GM21390 (cell line): ENCODE measurements around the gene AKAP9.
A peak's percentile ranks its signal among the peaks of the same experiment; 100 is the strongest.
"Not testable (repeated sequence)": the region's sequence is repeated elsewhere in the genome, so short reads cannot be mapped to it uniquely, and the experiment has no call there.

ENCODE experiments used
- ATAC-seq: cut with Tn5 transposase; IDR thresholded peaks from one replicate; pipeline ENCODE4 v1.9.1; 2021; ENCODE audit not compliant: unreplicated experiment

The AKAP9 gene

GRCh38 chr7:91940572-91941341 lies at the start of gene AKAP9:
AKAP9 (plus strand) TSS chr7:91940862; CDS start chr7:91941100, 238 bp downstream.
- ATAC-seq: peak; percentile 95

GRCh38 chr7:91892099-91892705 lies 48.5 kb upstream of the AKAP9 start:
- ATAC-seq: no peak

- no peak for ATAC-seq
These were observed 47.8 kb upstream of the AKAP9 start for GRCh38 chr7:91892821-91893340.

GRCh38 chr7:91893699-91894098 lies 47.0 kb upstream of the AKAP9 start:
- not testable (repeated sequence) for ATAC-seq

- no peak for ATAC-seq
These were observed 45.7 kb upstream of the AKAP9 start for GRCh38 chr7:91894781-91895480.

- no peak for ATAC-seq
These were observed 42.2 kb upstream of the AKAP9 start for GRCh38 chr7:91898240-91898992.

GRCh38 chr7:91899563-91899962 lies 41.1 kb upstream of the AKAP9 start:
- ATAC-seq: no peak

GRCh38 chr7:91910171-91910570 lies 30.5 kb upstream of the AKAP9 start:
- no peak for ATAC-seq

GRCh38 chr7:91911121-91911520 lies 29.5 kb upstream of the AKAP9 start:
- ATAC-seq: no peak

- ATAC-seq: no peak
These were observed 28.2 kb upstream of the AKAP9 start for GRCh38 chr7:91912494-91912893.

GRCh38 chr7:91913612-91914011 lies 27.1 kb upstream of the AKAP9 start:
- no peak for ATAC-seq

- no peak for ATAC-seq
These were observed 25.1 kb upstream of the AKAP9 start for GRCh38 chr7:91915401-91916050.

GRCh38 chr7:91916051-91916440 lies 24.6 kb upstream of the AKAP9 start:
- ATAC-seq: no peak

GRCh38 chr7:91918356-91918755 lies 22.3 kb upstream of the AKAP9 start:
- no peak for ATAC-seq

- ATAC-seq: no peak
These were observed 17.8 kb upstream of the AKAP9 start for GRCh38 chr7:91922857-91923256.

GRCh38 chr7:91927912-91928311 lies 12.8 kb upstream of the AKAP9 start:
- ATAC-seq: no peak

- peak; percentile 81 for ATAC-seq
These were observed 11.2 kb upstream of the AKAP9 start for GRCh38 chr7:91929463-91929862.

- peak; percentile 19 for ATAC-seq
These were observed 491 bp upstream of the AKAP9 start for GRCh38 chr7:91940171-91940570.

- peak; percentile 26 for ATAC-seq
These were observed 788 bp downstream of the AKAP9 start for GRCh38 chr7:91941450-91941849.

GRCh38 chr7:91942312-91942711 lies 1.6 kb downstream of the AKAP9 start:
- ATAC-seq: no peak

- not testable (repeated sequence) for ATAC-seq
These were observed 4.3 kb downstream of the AKAP9 start for GRCh38 chr7:91944970-91945369.
